PC-3 (cell line): Measurements from ENCODE around the gene DUSP6. TPM values are rescaled to one million over a fixed set of nuclear protein-coding genes. Genes with fewer than 3 reads are reported as not detected.

ENCODE experiments used
- ATAC-seq: fragments of 200-7000 bp; cut with Tn5 transposase; 2 replicates; pipeline ENCODE4 v1.9.1; 2020; ENCODE audit warnings: mild to moderate bottlenecking, moderate library complexity
- BruUV-seq: library from RNA; stranded (reverse); fragments of 400-500 nt; replicated peaks from 2 replicates; lab custom pipeline; 2021; lab: Mats Ljungman, UMichigan
- CTCF ChIA-PET: fragments of 300-600 bp; sonication (Branson Sonifier 250); formaldehyde crosslinking; loops from one replicate; lab custom pipeline; 2022; ENCODE audit warnings: antibody characterized with exemption; lab: Charles Lee
- POLR2A ChIA-PET: fragments of 300-600 bp; sonication (Branson Sonifier 250); formaldehyde crosslinking; loops from one replicate; lab custom pipeline; 2022; ENCODE audit warnings: antibody characterized with exemption; ENCODE audit not compliant: unreplicated experiment; lab: Charles Lee
- DNase-seq: peaks from one replicate; pipeline ENCODE4 v3.0.0-alpha.2; 2015
- H2AFZ ChIP-seq: fragments of 300-600 bp; sonication (generic); 2 replicates; pipeline ENCODE4 v1.6.0; 2016; ENCODE audit warnings: antibody characterized with exemption, low read length
- H3F3A ChIP-seq: fragments of 300-600 bp; sonication (generic); one replicate; pipeline ENCODE4 v1.6.0; 2017; ENCODE audit warnings: antibody characterized with exemption, low read length, control low read depth, mild to moderate bottlenecking; ENCODE audit not compliant: unreplicated experiment
- H3K27ac ChIP-seq: fragments of 300-600 bp; sonication (generic); 2 replicates; pipeline ENCODE4 v1.5.1; 2016; ENCODE audit warnings: mild to moderate bottlenecking, low read length
- H3K27me3 ChIP-seq: fragments of 300-600 bp; sonication (generic); 2 replicates; pipeline ENCODE4 v1.6.1; 2016; ENCODE audit warnings: low read length, mixed read lengths
- H3K36me3 ChIP-seq: fragments of 300-600 bp; sonication (generic); 2 replicates; pipeline ENCODE4 v1.6.1; 2016; ENCODE audit warnings: low read depth, mixed run types, low read length, mixed read lengths
- H3K4me1 ChIP-seq: fragments of 300-600 bp; sonication (generic); 2 replicates; pipeline ENCODE4 v1.5.1; 2016; ENCODE audit warnings: low read length; ENCODE audit not compliant: insufficient read depth
- H3K4me2 ChIP-seq: fragments of 300-600 bp; sonication (generic); 2 replicates; pipeline ENCODE4 v1.6.0; 2016; ENCODE audit warnings: low read length
- H3K4me3 ChIP-seq: fragments of 300-600 bp; sonication (generic); 2 replicates; pipeline ENCODE4 v1.5.1; 2016; ENCODE audit warnings: mild to moderate bottlenecking, low read length, mixed read lengths
- H3K79me2 ChIP-seq: fragments of 300-600 bp; sonication (generic); 2 replicates; pipeline ENCODE4 v1.6.1; 2017; ENCODE audit warnings: low read length, mixed read lengths
- H3K9ac ChIP-seq: fragments of 300-600 bp; sonication (generic); 2 replicates; pipeline ENCODE4 v1.6.0; 2016; ENCODE audit warnings: mild to moderate bottlenecking, low read length
- H3K9me2 ChIP-seq: fragments of 300-600 bp; sonication (generic); replicated peaks from 2 replicates; pipeline ENCODE4 v1.6.1; 2016; ENCODE audit warnings: mixed run types, low read length, mixed read lengths
- H3K9me3 ChIP-seq: fragments of 300-600 bp; sonication (generic); 2 replicates; pipeline ENCODE4 v1.6.1; 2016; ENCODE audit warnings: low read length, mixed read lengths
- H4K20me1 ChIP-seq: fragments of 300-600 bp; sonication (generic); 2 replicates; pipeline ENCODE4 v1.6.1; 2016; ENCODE audit warnings: low read length, mixed read lengths
- CTCF ChIP-seq: fragments of 300-600 bp; sonication (generic); conservative IDR thresholded peaks from 2 replicates; pipeline ENCODE4 v1.5.1; 2017; ENCODE audit warnings: antibody characterized with exemption, low read depth, mild to moderate bottlenecking, low read length
- EZH2 ChIP-seq: fragments of 300-600 bp; sonication (generic); IDR thresholded peaks from one replicate; pipeline ENCODE4 v1.6.1; 2017; ENCODE audit warnings: antibody characterized with exemption, mild to moderate bottlenecking, low read length; ENCODE audit not compliant: unreplicated experiment
- EZH2phosphoT487 ChIP-seq: fragments of 300-600 bp; sonication (generic); IDR thresholded peaks from 2 replicates; pipeline ENCODE4 v1.6.1; 2018; ENCODE audit warnings: mild to moderate bottlenecking, antibody characterized with exemption, low read length, borderline replicate concordance
- intact Hi-C: fragments of 100-400 bp; cut with micrococcal nuclease; formaldehyde crosslinking; loops from 2 replicates; pipeline ENCODE4 v1.9.0; 2023
- total RNA-seq: library from RNA; depleted of rRNA; stranded (reverse); fragments of >200 nt; gene quantifications from 2 replicates; pipeline ENCODE4 v1.2.3, GENCODE V29; 2014

DUSP6 gene
- total RNA-seq, 1 experiment from 2014 or later = 244 TPM

GRCh38 chr12:89400415-89400814 is 48.1 kb upstream of the DUSP6 start:
- Histone ChIP-seq H3K9me2 (no peaks in the 10 kb centered on the region), H3K4me1 (no peaks in the 10 kb centered on the region), H3K4me2 (no peak overlapping the region), H3K36me3 (no peaks in the 10 kb centered on the region), H3K79me2 (no peaks in the 10 kb centered on the region), H3K27ac (no peak overlapping the region), H3K27me3 (no peaks in the 10 kb centered on the region), H3K9ac (no peak overlapping the region), H4K20me1 (no peaks in the 10 kb centered on the region), H3K4me3 (no peak overlapping the region), H3K9me3 (no peaks in the 10 kb centered on the region), H2AFZ (no peak overlapping the region), H3F3A (no peaks in the 10 kb centered on the region)
- intact Hi-C loops = no loop called here
- ChIA-PET CTCF (no interaction called here), POLR2A (no interaction called here)
- ATAC-seq (no peak), DNase-seq (no peak)
- no peak for TF ChIP-seq EZH2phosphoT487
- BruUV-seq = no TSS peak

GRCh38 chr12:89395712-89396111 is 43.4 kb upstream of the DUSP6 start:
- Histone ChIP-seq H2AFZ (no peak overlapping the region), H3K9me2 (no peaks in the 10 kb centered on the region), H3F3A (no peaks in the 10 kb centered on the region), H3K79me2 (no peaks in the 10 kb centered on the region), H3K36me3 (no peaks in the 10 kb centered on the region), H3K9ac (no peak overlapping the region), H3K4me1 (peaks cover 13% of the 10 kb centered on the region), H3K9me3 (no peaks in the 10 kb centered on the region), H3K27me3 (no peaks in the 10 kb centered on the region), H3K4me2 (no peak overlapping the region), H3K4me3 (no peak overlapping the region), H3K27ac (no peak overlapping the region), H4K20me1 (no peaks in the 10 kb centered on the region)
- ChIA-PET CTCF (interaction anchor here (0.6 kb wide), 1 partner anchor 12 kb away, joined by 8 read pairs; no protein-coding TSS in a partner anchor), POLR2A (no interaction called here)
- TF ChIP-seq EZH2phosphoT487 (no peak), CTCF (no peak), EZH2 (no peak)
- no peak for ATAC-seq
- no TSS peak for BruUV-seq
- no peak for DNase-seq
- intact Hi-C loops = no loop called here

- intact Hi-C loops = no loop called here
- ChIA-PET POLR2A (interaction anchor here (0.5 to 0.6 kb wide), 2 partner anchors 40 to 370 kb away, joined by 3 read pairs; no protein-coding TSS in a partner anchor), CTCF (no interaction called here)
- Histone ChIP-seq H3K27ac (no peak overlapping the region), H3K9me3 (no peaks in the 10 kb centered on the region), H3K79me2 (no peaks in the 10 kb centered on the region), H4K20me1 (no peaks in the 10 kb centered on the region), H2AFZ (no peak overlapping the region), H3K9ac (no peak overlapping the region), H3K4me3 (no peak overlapping the region), H3K27me3 (no peaks in the 10 kb centered on the region), H3K4me1 (peaks cover 24% of the 10 kb centered on the region), H3K9me2 (no peaks in the 10 kb centered on the region), H3K36me3 (no peaks in the 10 kb centered on the region), H3F3A (peaks cover 2% of the 10 kb centered on the region), H3K4me2 (no peak overlapping the region)
- no TSS peak for BruUV-seq
- TF ChIP-seq CTCF = no peak
- no peak for TF ChIP-seq EZH2
- no peak for TF ChIP-seq EZH2phosphoT487
- DNase-seq (no peak), ATAC-seq (no peak)
These were observed 41.3 kb upstream of the DUSP6 start for GRCh38 chr12:89393551-89394121.
